ENCODE data around the gene PRMT9. TPM values are rescaled to one million over a fixed set of nuclear protein-coding genes. Genes with fewer than 3 reads are reported as not detected.

PRMT9 gene
- total and polyA plus RNA-seq, 2 donors (not counting 1 experiment from before 2014, with no cell fraction given): 8.8 to 14.4 TPM

- Histone ChIP-seq H3K4me1 (ENCODE audit: control insufficient read depth, extremely low read depth, insufficient read depth, low read length) (peaks cover 16% of the 10 kb centered on the region), H2AFZ (ENCODE audit: low read length) (peak within 1 kb of the TSS; percentile 77), H3K79me2 (ENCODE audit: control insufficient read depth, insufficient read depth, low read length) (peaks cover 48% of the 10 kb centered on the region), H3K4me3 (replicated peaks in 1 of 4; ENCODE audit: control extremely low read depth in 1 of 4, insufficient read depth in 1 of 4, low read depth in 3 of 4, low read length in 4 of 4) (peak within 1 kb of the TSS; percentile 76 to 97 (median 90)), H3K9me3 (ENCODE audit: control insufficient read depth, insufficient read depth, low read depth, low read length) (no peaks in the 10 kb centered on the region), H3K4me2 (ENCODE audit: extremely low read depth, insufficient read depth, low read length) (peak within 1 kb of the TSS; percentile 96), H3K27ac (ENCODE audit: insufficient read depth, low read length) (peak within 1 kb of the TSS; percentile 83), H3K9ac (ENCODE audit: insufficient read depth, low read length) (peak within 1 kb of the TSS; percentile 80), H4K20me1 (ENCODE audit: control insufficient read depth, extremely low read depth, insufficient read depth, low read length) (no peaks in the 10 kb centered on the region), H3K36me3 (ENCODE audit: control insufficient read depth, insufficient read depth, low read length) (peaks cover 1% of the 10 kb centered on the region), H3K27me3 (ENCODE audit: control insufficient read depth, insufficient read depth, low read length) (no peaks in the 10 kb centered on the region)
- peak; percentile 84 to 85 for DNase-seq (ENCODE audit: low read depth in 2 of 2)
- no peak for TF ChIP-seq EZH2 (IDR thresholded peaks at IDR 0.05; ENCODE audit: low read length, missing control alignments)
Observed at GRCh38 chr4:147731580-147732517, 47.9 kb upstream of the PRMT9 start, which contains the start of gene ARHGAP10. TSS of gene ARHGAP10 (plus strand) at chr4:147732088. CDS start at chr4:147732302, 214 bp downstream.

GRCh38 chr4:147730333-147730732, 46.4 kb upstream of the PRMT9 start:
- no peak overlapping the region for H2AFZ ChIP-seq (ENCODE audit: low read length)
- H3K36me3 ChIP-seq (ENCODE audit: control insufficient read depth, insufficient read depth, low read length): no peaks in the 10 kb centered on the region
- H3K4me3 ChIP-seq (replicated peaks in 1 of 4; ENCODE audit: control extremely low read depth in 1 of 4, insufficient read depth in 1 of 4, low read depth in 3 of 4, low read length in 4 of 4): no peak overlapping the region
- no peak overlapping the region for H3K9ac ChIP-seq (ENCODE audit: insufficient read depth, low read length)
- DNase-seq (ENCODE audit: low read depth in 2 of 2): no peak
- H3K27me3 ChIP-seq (ENCODE audit: control insufficient read depth, insufficient read depth, low read length): no peaks in the 10 kb centered on the region
- H3K4me1 ChIP-seq (ENCODE audit: control insufficient read depth, extremely low read depth, insufficient read depth, low read length): peaks cover 5% of the 10 kb centered on the region
- peaks cover 33% of the 10 kb centered on the region for H3K79me2 ChIP-seq (ENCODE audit: control insufficient read depth, insufficient read depth, low read length)
- H3K27ac ChIP-seq (ENCODE audit: insufficient read depth, low read length): no peak overlapping the region
- TF ChIP-seq CTCF (conservative IDR thresholded peaks at IDR 0.05 in 1 of 2, IDR thresholded peaks at IDR 0.05 in 1 of 2; ENCODE audit: low read depth in 1 of 2, low read length in 2 of 2) (peak; percentile 8 to 17), EZH2 (IDR thresholded peaks at IDR 0.05; ENCODE audit: low read length, missing control alignments) (no peak)
- no peak overlapping the region for H3K4me2 ChIP-seq (ENCODE audit: extremely low read depth, insufficient read depth, low read length)
- no peaks in the 10 kb centered on the region for H4K20me1 ChIP-seq (ENCODE audit: control insufficient read depth, extremely low read depth, insufficient read depth, low read length)
- H3K9me3 ChIP-seq (ENCODE audit: control insufficient read depth, insufficient read depth, low read depth, low read length): no peaks in the 10 kb centered on the region

GRCh38 chr4:147727476-147728028, 43.6 kb upstream of the PRMT9 start:
- H3K27me3 ChIP-seq (ENCODE audit: control insufficient read depth, insufficient read depth, low read length): no peaks in the 10 kb centered on the region
- DNase-seq (ENCODE audit: low read depth in 2 of 2): no peak
- no peak for TF ChIP-seq CTCF (conservative IDR thresholded peaks at IDR 0.05 in 1 of 2, IDR thresholded peaks at IDR 0.05 in 1 of 2; ENCODE audit: low read depth in 1 of 2, low read length in 2 of 2)
- TF ChIP-seq EZH2 (IDR thresholded peaks at IDR 0.05; ENCODE audit: low read length, missing control alignments): no peak

More at GRCh38 chr4:147727476-147728028, 43.6 kb upstream of the PRMT9 start:
- Histone ChIP-seq H3K79me2 (ENCODE audit: control insufficient read depth, insufficient read depth, low read length) (peaks cover 5% of the 10 kb centered on the region), H3K9ac (ENCODE audit: insufficient read depth, low read length) (no peak overlapping the region), H3K4me2 (ENCODE audit: extremely low read depth, insufficient read depth, low read length) (no peak overlapping the region), H3K4me3 (replicated peaks in 1 of 4; ENCODE audit: control extremely low read depth in 1 of 4, insufficient read depth in 1 of 4, low read depth in 3 of 4, low read length in 4 of 4) (no peak overlapping the region), H3K9me3 (ENCODE audit: control insufficient read depth, insufficient read depth, low read depth, low read length) (no peaks in the 10 kb centered on the region), H2AFZ (ENCODE audit: low read length) (no peak overlapping the region), H4K20me1 (ENCODE audit: control insufficient read depth, extremely low read depth, insufficient read depth, low read length) (no peaks in the 10 kb centered on the region), H3K36me3 (ENCODE audit: control insufficient read depth, insufficient read depth, low read length) (no peaks in the 10 kb centered on the region), H3K27ac (ENCODE audit: insufficient read depth, low read length) (no peak overlapping the region), H3K4me1 (ENCODE audit: control insufficient read depth, extremely low read depth, insufficient read depth, low read length) (no peaks in the 10 kb centered on the region)
